Stimulated activated CD4-positive, alpha-beta T cell treated with anti-CD3 and anti-CD28 coated beads, TNF-alpha, amount 100 ng/mL, for 24 hours (primary cell): ENCODE measurements around the gene PGAM5.

Experiments
- DNase-seq, 3 experiments: peaks; one replicate each; pipeline ENCODE4 v3.0.0-alpha.2; 2020; ENCODE audit warnings: low read depth in 3 of 3

Gene PGAM5

GRCh38 chr12:132720606-132721345 is 10.1 kb downstream of the PGAM5 start:
- DNase-seq = no peak

- no peak for DNase-seq
Observed at GRCh38 chr12:132723015-132723763, 12.5 kb downstream of the PGAM5 start.

- no peak for DNase-seq
Observed at GRCh38 chr12:132723764-132724140, 13.1 kb downstream of the PGAM5 start.

- DNase-seq = no peak
Observed at GRCh38 chr12:132724506-132725241, 14.0 kb downstream of the PGAM5 start.

- DNase-seq = no peak
Observed at GRCh38 chr12:132726386-132726785, 15.7 kb downstream of the PGAM5 start.

- DNase-seq = no peak
Observed at GRCh38 chr12:132727091-132727794, 16.6 kb downstream of the PGAM5 start.

GRCh38 chr12:132728502-132728901 is 17.9 kb downstream of the PGAM5 start:
- DNase-seq = no peak

GRCh38 chr12:132729541-132730320 is 19.1 kb downstream of the PGAM5 start:
- no peak for DNase-seq

GRCh38 chr12:132730353-132730752 is 19.7 kb downstream of the PGAM5 start:
- no peak for DNase-seq

GRCh38 chr12:132731574-132731973 is 20.9 kb downstream of the PGAM5 start:
- DNase-seq = no peak

GRCh38 chr12:132734206-132734605 is 23.6 kb downstream of the PGAM5 start:
- DNase-seq = no peak

GRCh38 chr12:132735496-132735895 is 24.9 kb downstream of the PGAM5 start:
- DNase-seq = no peak

- DNase-seq = no peak
Observed at GRCh38 chr12:132736378-132736777, 25.7 kb downstream of the PGAM5 start.

- DNase-seq = no peak
Observed at GRCh38 chr12:132736913-132737312, 26.3 kb downstream of the PGAM5 start.

GRCh38 chr12:132739600-132740312 is 29.1 kb downstream of the PGAM5 start:
- DNase-seq = no peak

- DNase-seq = no peak
Observed at GRCh38 chr12:132740313-132740646, 29.6 kb downstream of the PGAM5 start.

- DNase-seq = no peak
Observed at GRCh38 chr12:132740652-132741051, 30.0 kb downstream of the PGAM5 start.

GRCh38 chr12:132741620-132742019 is 31.0 kb downstream of the PGAM5 start:
- DNase-seq = no peak

GRCh38 chr12:132743831-132744230 is 33.2 kb downstream of the PGAM5 start:
- no peak for DNase-seq

- no peak for DNase-seq
Observed at GRCh38 chr12:132746613-132747012, 36.0 kb downstream of the PGAM5 start.

GRCh38 chr12:132747395-132747794 is 36.8 kb downstream of the PGAM5 start:
- DNase-seq = no peak
